Neural crest cell (in vitro differentiated cells): Measurements from ENCODE around the gene SPON2. TPM values are rescaled to one million over a fixed set of nuclear protein-coding genes. Genes with fewer than 3 reads are reported as not detected.

Experiments used
- DNase-seq: peaks from one replicate; pipeline ENCODE4 v3.0.0; 2021; ENCODE audit warnings: low read depth, mixed read lengths, low spot score
- H3K27ac Mint-ChIP-seq: one replicate; pipeline ENCODE4 v1.8.0; 2021; ENCODE audit warnings: mild to moderate bottlenecking, mixed read lengths; ENCODE audit not compliant: unreplicated experiment
- H3K27me3 Mint-ChIP-seq: 2 replicates; pipeline ENCODE4 v1.8.0; 2021; ENCODE audit warnings: low read depth, mild to moderate bottlenecking, mixed read lengths
- H3K36me3 Mint-ChIP-seq: 2 replicates; pipeline ENCODE4 v1.8.0; 2021; ENCODE audit warnings: low read depth, mild to moderate bottlenecking, mixed read lengths
- H3K4me1 Mint-ChIP-seq: 2 replicates; pipeline ENCODE4 v1.8.0; 2021; ENCODE audit warnings: mixed read lengths
- H3K4me3 Mint-ChIP-seq: one replicate; pipeline ENCODE4 v1.8.0; 2021; ENCODE audit warnings: mild to moderate bottlenecking, mixed read lengths
- H3K9me3 Mint-ChIP-seq: 2 replicates; pipeline ENCODE4 v1.8.0; 2021; ENCODE audit warnings: mixed read lengths
- CTCF ChIP-seq: fragments of 200-600 bp; sonication (generic); conservative IDR thresholded peaks from 2 replicates; pipeline ENCODE4 v1.5.0; 2021; ENCODE audit warnings: antibody characterized with exemption, mild to moderate bottlenecking
- total RNA-seq: library from RNA; stranded (reverse); gene quantifications from 2 replicates; pipeline ENCODE4 v1.2.1, GENCODE V29; 2021

Gene SPON2
- total RNA-seq, 1 donor from 2014 or later, result 4.1 TPM

- H3K27ac Mint-ChIP-seq, result peak overlapping the region; percentile 12
- peak overlapping the region; percentile 78 for H3K4me3 Mint-ChIP-seq
- no peak for DNase-seq
- no peaks in the 10 kb centered on the region for H3K36me3 Mint-ChIP-seq
- H3K9me3 Mint-ChIP-seq, result peaks cover 5% of the 10 kb centered on the region
- no peak for TF ChIP-seq CTCF
- H3K27me3 Mint-ChIP-seq, result peaks cover 53% of the 10 kb centered on the region
- H3K4me1 Mint-ChIP-seq, result peaks cover 7% of the 10 kb centered on the region
Measured at GRCh38 chr4:1166509-1167243, 5.7 kb downstream of the SPON2 start.

DNA sequence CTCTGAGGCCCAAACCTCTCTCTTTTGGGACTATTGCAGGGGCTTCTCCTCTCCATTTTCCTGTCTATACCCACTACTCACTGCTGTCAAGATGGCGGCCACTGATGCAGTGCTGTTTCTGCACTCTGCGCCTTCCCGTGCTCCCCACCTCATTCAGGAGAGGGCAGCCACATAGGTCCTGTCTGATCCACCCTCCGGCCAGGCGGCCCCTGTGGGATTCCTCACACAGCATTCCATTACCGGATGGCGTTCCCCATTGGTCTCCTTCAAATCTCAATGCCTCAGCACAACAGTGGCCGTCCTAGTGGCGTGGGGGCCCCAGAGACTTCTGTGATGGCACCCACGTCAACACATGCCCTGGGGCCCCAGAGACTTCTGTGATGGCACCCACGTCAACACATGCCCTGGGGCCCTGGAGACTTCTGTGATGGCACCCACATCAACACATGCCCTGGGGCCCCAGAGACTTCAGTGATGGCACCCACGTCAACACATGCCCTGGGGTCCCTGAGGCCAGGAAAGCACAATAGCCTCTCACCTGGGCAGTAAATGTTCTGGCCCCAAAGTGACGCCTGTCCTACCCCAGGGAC lies 7.3 kb downstream of the SPON2 start:
- no peak for TF ChIP-seq CTCF
- H3K4me3 Mint-ChIP-seq, result no peak overlapping the region
- no peak for DNase-seq
- H3K9me3 Mint-ChIP-seq, result peaks cover 5% of the 10 kb centered on the region
- peaks cover 45% of the 10 kb centered on the region for H3K27me3 Mint-ChIP-seq
- H3K27ac Mint-ChIP-seq, result no peak overlapping the region
- H3K4me1 Mint-ChIP-seq, result peaks cover 7% of the 10 kb centered on the region
- H3K36me3 Mint-ChIP-seq, result no peaks in the 10 kb centered on the region

DNA sequence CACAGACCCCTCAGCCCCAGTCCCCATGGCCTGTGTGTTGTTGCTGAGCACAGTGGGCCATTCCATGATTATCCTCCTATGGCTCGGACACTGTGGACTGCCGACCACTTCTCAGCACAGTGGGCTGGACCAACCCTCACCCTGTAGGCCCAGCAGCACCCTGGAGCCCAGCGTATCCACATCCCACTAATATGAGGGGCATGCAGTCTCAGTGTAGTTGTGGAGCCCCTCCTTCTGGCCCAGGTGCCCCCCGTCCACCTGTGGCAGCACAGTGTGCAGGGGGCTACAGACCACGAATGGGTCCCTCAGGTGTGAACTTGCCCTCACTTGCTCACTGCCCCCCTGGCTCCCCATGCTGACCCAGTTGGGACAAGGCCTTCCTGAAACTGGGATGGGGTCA lies 7.9 kb downstream of the SPON2 start:
- no peak overlapping the region for H3K27ac Mint-ChIP-seq
- H3K4me3 Mint-ChIP-seq, result no peak overlapping the region
- no peaks in the 10 kb centered on the region for H3K36me3 Mint-ChIP-seq
- no peak for DNase-seq
- TF ChIP-seq CTCF, result no peak
- H3K27me3 Mint-ChIP-seq, result peaks cover 41% of the 10 kb centered on the region
- peaks cover 5% of the 10 kb centered on the region for H3K9me3 Mint-ChIP-seq
- H3K4me1 Mint-ChIP-seq, result peaks cover 7% of the 10 kb centered on the region

DNA sequence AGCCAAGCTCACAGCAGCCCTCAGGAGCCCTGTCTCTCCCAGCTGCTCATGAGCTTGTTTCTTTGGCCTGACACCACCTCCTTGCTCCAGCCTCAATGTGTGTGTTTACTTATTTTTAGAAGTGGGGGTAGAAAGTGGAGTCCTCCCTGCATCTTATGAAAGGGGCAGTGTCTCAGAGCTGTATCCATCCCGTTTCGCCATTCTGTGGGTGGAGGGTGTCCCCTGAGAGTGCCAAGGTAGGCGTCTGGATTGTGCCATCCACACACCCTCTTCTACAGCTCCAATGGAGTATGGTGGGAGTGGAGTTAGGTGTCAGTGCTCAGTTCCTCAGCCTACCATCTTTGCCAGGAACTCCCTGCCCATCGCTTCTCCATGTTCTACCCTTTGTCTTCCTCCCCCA lies 8.3 kb downstream of the SPON2 start:
- peaks cover 7% of the 10 kb centered on the region for H3K4me1 Mint-ChIP-seq
- peaks cover 41% of the 10 kb centered on the region for H3K27me3 Mint-ChIP-seq

GRCh38 chr4:1160351-1160750 lies 12.0 kb downstream of the SPON2 start:
- H3K27ac Mint-ChIP-seq, result no peak overlapping the region
- DNase-seq, result no peak
- peaks cover 11% of the 10 kb centered on the region for H3K9me3 Mint-ChIP-seq
- peaks cover 47% of the 10 kb centered on the region for H3K27me3 Mint-ChIP-seq
- TF ChIP-seq CTCF, result no peak
- H3K36me3 Mint-ChIP-seq, result peaks cover 3% of the 10 kb centered on the region
- H3K4me1 Mint-ChIP-seq, result no peaks in the 10 kb centered on the region
- no peak overlapping the region for H3K4me3 Mint-ChIP-seq

More for the DNA sequence above, 8.3 kb downstream of the SPON2 start:
- no peak for TF ChIP-seq CTCF
- no peak for DNase-seq
- Mint-ChIP-seq H3K4me3 (no peak overlapping the region), H3K36me3 (no peaks in the 10 kb centered on the region), H3K9me3 (peaks cover 5% of the 10 kb centered on the region), H3K27ac (no peak overlapping the region)
